ENCODE results near the gene MYOF.

Gene MYOF, protein sequence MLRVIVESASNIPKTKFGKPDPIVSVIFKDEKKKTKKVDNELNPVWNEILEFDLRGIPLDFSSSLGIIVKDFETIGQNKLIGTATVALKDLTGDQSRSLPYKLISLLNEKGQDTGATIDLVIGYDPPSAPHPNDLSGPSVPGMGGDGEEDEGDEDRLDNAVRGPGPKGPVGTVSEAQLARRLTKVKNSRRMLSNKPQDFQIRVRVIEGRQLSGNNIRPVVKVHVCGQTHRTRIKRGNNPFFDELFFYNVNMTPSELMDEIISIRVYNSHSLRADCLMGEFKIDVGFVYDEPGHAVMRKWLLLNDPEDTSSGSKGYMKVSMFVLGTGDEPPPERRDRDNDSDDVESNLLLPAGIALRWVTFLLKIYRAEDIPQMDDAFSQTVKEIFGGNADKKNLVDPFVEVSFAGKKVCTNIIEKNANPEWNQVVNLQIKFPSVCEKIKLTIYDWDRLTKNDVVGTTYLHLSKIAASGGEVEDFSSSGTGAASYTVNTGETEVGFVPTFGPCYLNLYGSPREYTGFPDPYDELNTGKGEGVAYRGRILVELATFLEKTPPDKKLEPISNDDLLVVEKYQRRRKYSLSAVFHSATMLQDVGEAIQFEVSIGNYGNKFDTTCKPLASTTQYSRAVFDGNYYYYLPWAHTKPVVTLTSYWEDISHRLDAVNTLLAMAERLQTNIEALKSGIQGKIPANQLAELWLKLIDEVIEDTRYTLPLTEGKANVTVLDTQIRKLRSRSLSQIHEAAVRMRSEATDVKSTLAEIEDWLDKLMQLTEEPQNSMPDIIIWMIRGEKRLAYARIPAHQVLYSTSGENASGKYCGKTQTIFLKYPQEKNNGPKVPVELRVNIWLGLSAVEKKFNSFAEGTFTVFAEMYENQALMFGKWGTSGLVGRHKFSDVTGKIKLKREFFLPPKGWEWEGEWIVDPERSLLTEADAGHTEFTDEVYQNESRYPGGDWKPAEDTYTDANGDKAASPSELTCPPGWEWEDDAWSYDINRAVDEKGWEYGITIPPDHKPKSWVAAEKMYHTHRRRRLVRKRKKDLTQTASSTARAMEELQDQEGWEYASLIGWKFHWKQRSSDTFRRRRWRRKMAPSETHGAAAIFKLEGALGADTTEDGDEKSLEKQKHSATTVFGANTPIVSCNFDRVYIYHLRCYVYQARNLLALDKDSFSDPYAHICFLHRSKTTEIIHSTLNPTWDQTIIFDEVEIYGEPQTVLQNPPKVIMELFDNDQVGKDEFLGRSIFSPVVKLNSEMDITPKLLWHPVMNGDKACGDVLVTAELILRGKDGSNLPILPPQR (N-terminal part only)

DNA sequence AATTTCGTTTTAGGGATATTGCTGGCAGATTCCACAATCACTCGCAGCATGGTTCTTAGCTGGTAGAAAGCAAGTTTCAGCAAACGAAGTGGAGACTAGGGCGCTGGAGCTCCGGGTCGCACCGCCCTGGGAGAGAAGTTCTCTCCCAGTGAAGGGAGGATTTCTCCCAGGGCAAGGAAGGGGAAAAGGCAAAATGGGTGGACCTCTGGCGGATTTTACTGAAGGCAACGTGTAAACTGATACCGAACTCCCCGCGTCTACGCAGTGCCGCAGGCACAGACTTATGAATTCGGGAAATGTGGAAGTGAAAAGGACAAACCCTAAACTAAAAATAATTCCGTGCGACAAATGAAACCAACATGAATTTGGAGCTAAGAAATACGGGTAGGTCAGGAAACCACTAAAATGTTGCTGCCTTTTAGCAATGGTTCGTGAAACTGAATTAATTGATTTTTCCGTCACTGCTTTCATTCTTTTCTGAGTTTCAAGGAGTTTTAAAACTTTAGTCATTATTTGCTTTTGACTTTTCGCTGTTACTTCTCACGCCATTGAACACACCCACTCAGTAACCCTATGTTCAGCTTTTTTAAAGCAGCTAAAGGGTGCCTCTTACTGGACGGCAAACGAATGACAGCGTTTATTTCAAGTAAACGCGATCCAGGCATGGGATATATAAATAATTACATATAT, at the start of gene MYOF:
MYOF (minus strand) TSS at position 190 of the 690 bp plus-strand sequence; CDS start at position 50, 140 bp downstream.
- peak; percentile 78 for DNase-seq

DNA sequence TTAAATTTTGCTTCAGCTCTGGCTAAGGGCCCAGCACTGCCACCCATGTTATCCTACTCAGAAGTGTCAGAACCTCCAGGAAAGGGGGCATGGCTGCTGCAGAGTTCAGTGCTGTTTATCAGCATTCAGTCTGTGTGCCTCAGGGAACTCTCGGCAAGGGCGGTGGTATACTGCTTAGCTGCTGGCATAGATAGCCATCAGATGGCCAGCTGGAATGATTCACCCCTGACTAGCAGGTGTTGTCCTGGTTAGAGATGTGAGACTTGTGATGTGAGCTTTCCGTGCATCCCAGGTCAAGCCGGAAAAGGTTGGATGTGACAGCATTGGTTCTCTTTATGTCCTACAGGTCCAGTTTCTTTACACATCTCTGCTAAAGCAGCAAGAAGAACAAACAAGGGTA, 36.4 kb upstream of the MYOF start:
- DNase-seq, result no peak

DNA sequence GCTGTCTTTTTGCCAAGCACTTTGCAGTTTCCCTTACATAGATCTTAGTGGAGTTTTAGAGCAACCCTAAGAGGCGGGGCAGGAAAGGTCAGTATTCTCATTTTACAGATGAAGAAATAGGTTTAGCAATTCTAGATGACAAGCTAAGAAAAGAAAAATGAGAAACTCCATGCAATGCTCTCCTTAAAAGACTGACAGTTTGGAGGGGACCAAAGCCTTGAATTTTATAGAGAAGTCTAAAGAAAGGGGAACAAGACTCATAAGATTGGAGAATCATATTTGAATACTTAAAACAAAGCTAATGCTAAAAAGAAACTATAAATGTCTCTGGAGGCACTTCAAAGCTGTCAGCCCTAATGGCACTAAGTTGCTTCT, 33.9 kb upstream of the MYOF start:
- no peak for DNase-seq

GRCh38 chr10:93515071-93516005, 33.2 kb upstream of the MYOF start:
- no peak for DNase-seq

GRCh38 chr10:93514521-93514920, 32.4 kb upstream of the MYOF start:
- no peak for DNase-seq

DNA sequence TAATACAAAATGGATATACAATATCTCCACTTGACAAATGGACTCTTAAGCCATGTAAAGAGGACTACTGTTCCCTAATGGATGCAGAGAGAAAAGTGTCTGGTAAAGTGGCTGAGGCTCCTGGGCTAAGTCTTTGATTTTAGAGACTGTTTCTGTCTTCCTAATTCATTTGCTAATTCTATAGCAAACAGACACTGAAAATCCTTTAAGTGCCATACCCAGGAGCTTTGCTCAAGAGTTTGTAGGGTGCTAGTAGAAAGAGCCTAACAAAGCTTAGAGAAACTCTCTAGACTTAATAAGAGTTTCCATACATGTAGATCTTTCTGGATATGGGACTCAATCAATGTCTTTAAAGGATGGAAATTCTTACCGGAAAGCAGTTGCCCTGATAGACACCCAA, 31.0 kb upstream of the MYOF start:
- DNase-seq, result no peak

GRCh38 chr10:93512565-93512964, 30.4 kb upstream of the MYOF start:
- no peak for DNase-seq

DNA sequence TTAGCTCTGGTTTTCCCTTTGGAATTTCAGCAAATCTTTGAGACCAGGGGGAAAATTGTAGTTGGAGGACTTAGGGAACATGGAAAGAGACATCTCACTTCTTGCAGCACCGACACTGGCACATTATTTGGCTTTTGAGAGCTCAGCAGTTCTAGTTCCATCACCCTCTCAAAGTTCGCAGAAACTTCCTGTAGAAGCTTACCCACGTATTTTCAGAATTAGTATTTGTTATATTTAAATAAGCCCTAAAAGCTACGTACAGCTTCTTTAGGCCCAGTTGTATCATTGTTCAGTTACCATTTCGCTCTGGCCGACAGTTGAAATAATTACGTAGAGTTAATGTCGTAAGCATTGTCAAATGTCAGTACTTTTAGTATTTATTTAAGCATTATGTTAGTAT, 27.7 kb upstream of the MYOF start:
- DNase-seq, result no peak

GRCh38 chr10:93505075-93505474, 22.9 kb upstream of the MYOF start:
- DNase-seq, result no peak

DNA sequence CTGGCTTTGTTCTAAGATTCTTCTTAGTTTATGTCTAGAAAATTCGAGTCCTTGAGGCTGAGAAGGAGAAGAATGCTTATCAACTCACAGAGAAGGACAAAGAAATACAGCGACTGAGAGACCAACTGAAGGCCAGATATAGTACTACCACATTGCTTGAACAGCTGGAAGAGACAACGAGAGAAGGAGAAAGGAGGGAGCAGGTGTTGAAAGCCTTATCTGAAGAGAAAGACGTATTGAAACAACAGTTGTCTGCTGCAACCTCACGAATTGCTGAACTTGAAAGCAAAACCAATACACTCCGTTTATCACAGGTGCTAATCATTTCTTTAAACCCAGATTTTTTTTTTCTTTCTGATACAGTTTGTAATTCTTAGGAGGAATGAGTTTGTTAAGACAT, 20.9 kb upstream of the MYOF start:
- DNase-seq, result peak; percentile 16

DNA sequence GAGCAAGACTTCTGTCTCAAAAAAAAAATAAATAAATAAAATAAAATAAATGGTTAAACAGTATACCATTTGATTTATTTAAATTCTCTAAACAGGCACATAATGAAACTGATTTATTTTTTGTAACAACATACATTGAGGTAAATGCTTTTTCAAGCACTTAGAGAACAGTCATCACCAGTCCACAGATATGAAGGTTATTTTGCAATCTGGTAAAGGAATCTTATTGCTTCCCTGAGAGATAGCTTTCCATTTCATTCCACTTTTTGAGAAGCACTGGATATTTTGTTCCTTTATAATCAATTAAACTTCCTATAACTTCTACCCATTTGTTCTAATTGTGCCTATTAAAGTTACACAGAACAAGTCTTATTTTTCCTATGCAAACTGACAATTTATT, 19.5 kb upstream of the MYOF start:
- no peak for DNase-seq

DNA sequence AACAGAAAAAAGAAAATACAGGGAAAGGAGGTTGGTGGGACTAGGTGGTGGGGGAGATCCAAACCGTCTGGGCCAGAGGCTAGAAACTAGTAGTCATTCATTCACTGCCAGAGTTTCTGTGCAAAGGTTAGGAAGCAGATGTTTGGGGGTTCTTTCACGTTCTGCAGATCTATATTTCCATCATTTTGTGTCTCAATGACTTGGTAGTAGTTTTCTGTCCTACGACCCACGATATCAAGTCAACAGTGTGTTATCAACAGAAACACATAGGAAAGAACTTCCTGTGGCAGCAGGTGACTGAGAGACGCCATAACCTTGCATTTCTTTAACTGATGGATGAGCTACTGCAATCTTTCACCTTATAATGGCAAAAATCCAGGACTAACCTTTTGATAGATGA, 16.0 kb upstream of the MYOF start:
- no peak for DNase-seq

DNA sequence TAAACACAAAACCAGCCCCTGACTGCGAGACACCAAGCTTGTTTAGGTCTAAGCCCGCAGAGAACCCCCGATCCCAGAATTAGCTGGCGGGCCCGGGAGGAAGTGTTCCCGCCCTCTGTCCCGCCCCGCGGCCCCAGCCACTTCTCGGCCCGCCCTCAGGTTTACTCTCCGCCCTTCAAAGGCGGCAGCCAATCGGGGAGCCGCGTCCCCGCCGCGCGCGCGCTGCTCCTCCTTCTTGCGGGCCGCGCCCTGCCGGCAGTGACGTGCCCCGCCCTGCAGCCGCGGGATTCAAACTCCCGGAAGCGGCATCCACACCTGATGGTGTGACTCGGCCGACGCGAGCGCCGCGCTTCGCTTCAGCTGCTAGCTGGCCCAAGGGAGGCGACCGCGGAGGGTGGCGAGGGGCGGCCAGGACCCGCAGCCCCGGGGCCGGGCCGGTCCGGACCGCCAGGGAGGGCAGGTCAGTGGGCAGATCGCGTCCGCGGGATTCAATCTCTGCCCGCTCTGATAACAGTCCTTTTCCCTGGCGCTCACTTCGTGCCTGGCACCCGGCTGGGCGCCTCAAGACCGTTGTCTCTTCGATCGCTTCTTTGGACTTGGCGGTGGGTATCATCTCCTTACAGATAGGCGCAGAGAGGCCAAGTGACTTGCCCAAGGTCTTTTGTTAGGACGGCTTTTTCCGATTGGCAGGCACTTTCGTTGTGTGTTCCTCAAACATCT, 14.3 kb upstream of the MYOF start, which contains the start of gene CEP55:
CEP55 (plus strand) TSS at position 291 of the 720 bp plus-strand sequence. CDS start 3,440 bp downstream, outside the sequence.
- peak; percentile 94 for DNase-seq

DNA sequence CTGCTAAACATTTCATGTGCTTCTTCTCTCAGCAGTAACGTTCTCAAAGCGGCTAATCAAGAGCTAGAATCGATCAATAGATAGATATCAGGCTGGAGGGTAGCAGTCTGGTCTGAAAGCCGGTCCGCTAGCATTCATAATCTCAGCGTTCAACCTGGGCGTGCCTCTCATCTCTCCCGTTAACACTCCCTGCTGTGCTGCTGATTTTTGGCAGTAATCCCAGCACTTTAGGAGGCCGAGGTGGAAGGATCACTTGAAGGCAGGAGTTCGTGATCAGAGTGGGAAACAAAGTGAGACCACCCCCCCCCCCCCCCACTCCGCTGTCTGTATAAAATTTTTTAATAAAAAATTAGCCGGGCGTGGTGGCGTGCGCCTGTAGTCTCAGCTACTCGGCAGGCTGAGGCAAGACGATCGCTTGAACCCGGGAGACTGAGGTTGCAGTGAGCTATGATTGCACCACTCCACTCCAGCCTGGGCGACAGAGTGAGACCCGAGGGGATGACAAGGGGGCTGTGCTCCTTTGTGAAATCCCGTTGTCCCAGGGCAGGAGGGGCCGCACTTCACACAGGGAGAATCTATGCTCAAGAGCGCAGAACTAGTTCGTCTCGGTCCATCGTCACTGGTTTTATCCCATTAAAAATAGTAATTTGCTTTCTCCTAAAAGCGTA, 13.7 kb upstream of the MYOF start:
- DNase-seq, result no peak

DNA sequence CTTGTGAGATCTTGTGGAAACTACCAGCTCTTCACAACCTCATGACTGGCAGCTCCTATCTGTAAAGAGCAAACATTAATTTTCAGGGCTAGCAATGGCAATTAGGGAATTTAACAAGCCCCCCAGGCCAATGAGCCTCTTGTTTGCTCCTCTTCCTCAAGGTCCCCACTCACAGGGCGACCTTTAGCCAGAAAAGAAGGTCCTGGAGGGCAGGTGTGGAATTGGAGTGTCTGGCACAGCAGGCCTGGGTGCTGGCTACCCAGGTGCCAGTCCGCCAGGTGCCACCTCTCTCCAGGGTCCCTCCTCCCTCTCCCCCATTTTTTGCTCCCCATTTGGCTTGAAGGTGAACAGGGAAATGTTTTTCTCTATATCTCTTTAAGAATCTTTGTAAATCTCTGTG, 12.4 kb upstream of the MYOF start:
- no peak for DNase-seq

DNA sequence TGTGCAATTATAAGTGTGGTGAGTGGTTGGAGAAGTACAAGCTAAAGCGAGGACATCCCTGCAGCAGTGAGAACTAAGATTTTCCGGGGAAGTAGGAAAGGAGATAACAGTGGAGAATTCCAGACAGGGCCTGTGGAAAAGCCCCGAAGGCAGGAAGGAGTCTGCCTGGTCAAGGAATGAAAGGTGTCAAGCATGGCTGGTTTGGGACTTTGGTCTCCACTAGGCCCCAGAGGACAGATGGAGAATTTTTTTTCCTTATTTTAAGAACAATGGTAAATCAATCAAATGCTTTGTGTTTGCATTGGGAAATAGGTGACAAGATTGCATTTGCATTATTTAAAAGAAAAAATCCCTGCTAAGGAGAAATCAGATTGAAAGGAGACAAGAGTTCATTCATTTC, 11.0 kb upstream of the MYOF start:
- no peak for DNase-seq

DNA sequence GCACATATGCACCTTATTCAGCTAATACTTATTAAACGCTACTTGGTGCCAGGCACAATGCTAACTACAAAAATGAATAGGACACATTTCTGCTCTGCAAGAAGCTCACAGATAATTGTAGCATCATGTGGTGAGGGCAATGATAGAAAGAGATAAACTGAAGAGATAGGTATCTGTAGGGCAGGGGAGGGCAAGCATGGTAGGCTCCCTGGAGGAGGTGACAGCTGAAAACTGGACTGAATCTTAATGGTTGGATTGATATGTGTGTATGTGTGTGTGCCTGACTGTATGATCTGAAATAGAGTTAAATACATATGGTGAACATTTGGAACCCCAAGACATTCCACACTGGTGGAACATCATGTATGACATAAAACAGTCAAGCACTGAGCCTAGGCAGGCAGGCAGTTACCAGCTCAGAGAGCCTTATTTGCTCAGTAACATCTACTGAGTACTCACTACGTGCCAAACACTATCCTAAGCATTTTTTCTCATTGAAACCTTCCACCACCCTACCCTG, 9.5 kb upstream of the MYOF start:
- DNase-seq, result no peak

DNA sequence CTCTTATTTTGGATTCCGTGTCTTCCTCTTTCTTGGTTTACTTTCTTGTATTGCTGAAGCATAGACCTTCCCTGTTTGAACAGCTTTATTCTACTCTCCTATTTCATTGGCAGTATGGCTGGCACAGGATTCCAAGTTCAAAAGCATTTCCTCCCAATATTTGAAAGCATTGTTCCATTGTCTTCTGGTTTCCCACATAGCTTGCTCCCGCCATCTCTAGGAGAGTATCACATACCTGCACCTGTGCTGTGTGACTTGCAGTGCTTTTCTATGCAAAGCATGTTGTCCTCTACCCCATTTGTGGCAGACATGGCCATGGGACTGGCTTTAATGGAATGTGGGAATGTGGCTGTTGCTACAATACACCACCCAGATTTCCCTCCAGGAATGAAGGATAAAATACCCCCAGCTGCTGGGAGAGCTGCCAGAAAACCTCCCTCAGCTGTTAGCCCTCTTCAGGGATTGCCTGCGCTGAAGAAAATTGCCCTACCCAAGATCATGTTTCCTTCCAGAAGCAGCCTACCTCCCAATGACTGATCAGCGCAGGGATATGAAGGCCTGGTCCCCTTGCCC, 6.9 kb upstream of the MYOF start:
- DNase-seq, result no peak

GRCh38 chr10:93485690-93486089, 3.6 kb upstream of the MYOF start:
- no peak for DNase-seq
